ENCODE data around the gene SLC12A7. TPM values are rescaled to one million over a fixed set of nuclear protein-coding genes. Genes with fewer than 3 reads are reported as not detected.

Gene SLC12A7
- total RNA-seq, 2 donors from 2014 or later = 58.9 to 61.6 TPM

GRCh38 chr5:1064383-1065142, 47.3 kb downstream of the SLC12A7 start:
- no peak overlapping the region for H3K9ac ChIP-seq (ENCODE audit: extremely low read depth, low read length, poor library complexity, severe bottlenecking)
- no peak overlapping the region for H3K4me3 ChIP-seq (ENCODE audit: low read length)
- H3K27ac ChIP-seq (ENCODE audit: low read depth, low read length) = no peak overlapping the region
- no peak for TF ChIP-seq CTCF (conservative IDR thresholded peaks at IDR 0.05)
- peaks cover 19% of the 10 kb centered on the region for H3K36me3 Mint-ChIP-seq (ENCODE audit: low read depth)
- H3K36me3 ChIP-seq (ENCODE audit: control insufficient read depth, insufficient read depth, low read length) = peaks cover 8% of the 10 kb centered on the region
- no peak overlapping the region for H3K4me3 Mint-ChIP-seq
- no peak overlapping the region for H3K27ac Mint-ChIP-seq
- H3K9me3 ChIP-seq (ENCODE audit: control insufficient read depth, low read length) = no peaks in the 10 kb centered on the region
- no peaks in the 10 kb centered on the region for H3K27me3 Mint-ChIP-seq (ENCODE audit: insufficient read depth)
- 88 to 93% methylated on average over 38 to 49 of the region's 49 CpGs for WGBS, 2 experiments (ENCODE audit: insufficient coverage in 1 of 2, insufficient read length in 1 of 2)
- H3K4me1 ChIP-seq (ENCODE audit: control insufficient read depth, insufficient read depth, low read length) = no peaks in the 10 kb centered on the region
- no peaks in the 10 kb centered on the region for H3K9me3 Mint-ChIP-seq
- no peaks in the 10 kb centered on the region for H3K4me1 Mint-ChIP-seq
- no peak for DNase-seq
- H3K27me3 ChIP-seq (ENCODE audit: control insufficient read depth, insufficient read depth, low read length, poor library complexity, severe bottlenecking) = no peaks in the 10 kb centered on the region

DNA sequence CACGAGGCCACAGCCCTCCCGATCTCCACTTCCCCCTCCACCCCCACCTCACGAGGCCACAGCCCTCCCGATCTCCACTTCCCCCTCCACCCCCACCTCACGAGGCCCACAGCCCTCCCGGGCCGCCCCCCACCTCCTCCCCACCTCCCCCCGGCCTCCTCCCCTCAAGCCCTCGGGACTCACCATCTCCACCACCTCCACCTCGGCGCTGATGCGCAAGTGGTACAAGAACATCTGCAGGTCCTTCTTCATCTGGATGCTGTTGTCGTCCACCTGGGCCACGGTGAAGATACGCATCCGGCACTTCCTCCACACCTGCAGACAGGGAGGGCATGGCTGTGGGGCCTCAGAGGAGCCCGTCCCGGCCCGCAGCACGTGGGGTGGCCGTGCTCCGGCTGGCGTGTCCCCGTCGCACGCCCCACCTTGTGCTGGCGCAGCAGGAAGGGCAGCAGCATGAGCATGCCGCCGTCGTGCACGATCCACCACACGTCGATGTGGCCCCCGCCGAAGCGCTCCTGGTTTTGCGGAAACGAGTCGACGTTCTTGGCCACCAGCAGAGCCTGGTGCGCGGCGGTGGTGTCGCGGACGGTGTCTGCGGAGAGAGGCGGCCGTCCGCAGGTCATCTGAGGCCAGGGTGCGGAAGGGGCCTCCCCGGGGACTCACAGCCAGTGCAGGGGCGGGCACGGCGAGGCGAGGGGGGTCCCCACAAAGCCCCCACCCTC, 48.0 kb downstream of the SLC12A7 start:
- no peaks in the 10 kb centered on the region for H3K4me1 ChIP-seq (ENCODE audit: control insufficient read depth, insufficient read depth, low read length)
- H3K36me3 Mint-ChIP-seq (ENCODE audit: low read depth) = peaks cover 19% of the 10 kb centered on the region
- peaks cover 8% of the 10 kb centered on the region for H3K36me3 ChIP-seq (ENCODE audit: control insufficient read depth, insufficient read depth, low read length)
- H3K27ac Mint-ChIP-seq = no peak overlapping the region
- no peak overlapping the region for H3K9ac ChIP-seq (ENCODE audit: extremely low read depth, low read length, poor library complexity, severe bottlenecking)
- H3K9me3 Mint-ChIP-seq = no peaks in the 10 kb centered on the region
- DNase-seq = no peak
- H3K27me3 ChIP-seq (ENCODE audit: control insufficient read depth, insufficient read depth, low read length, poor library complexity, severe bottlenecking) = no peaks in the 10 kb centered on the region
- TF ChIP-seq CTCF (conservative IDR thresholded peaks at IDR 0.05) = no peak
- 95 to 98% methylated on average over 38 to 49 of the region's 56 CpGs for WGBS, 2 experiments (ENCODE audit: insufficient coverage in 1 of 2, insufficient read length in 1 of 2)
- no peak overlapping the region for H3K27ac ChIP-seq (ENCODE audit: low read depth, low read length)
- H3K9me3 ChIP-seq (ENCODE audit: control insufficient read depth, low read length) = no peaks in the 10 kb centered on the region
- H3K4me1 Mint-ChIP-seq = no peaks in the 10 kb centered on the region
- H3K4me3 Mint-ChIP-seq = no peak overlapping the region
- no peaks in the 10 kb centered on the region for H3K27me3 Mint-ChIP-seq (ENCODE audit: insufficient read depth)
- no peak overlapping the region for H3K4me3 ChIP-seq (ENCODE audit: low read length)

GRCh38 chr5:1062761-1063568, 48.9 kb downstream of the SLC12A7 start:
- H3K27me3 Mint-ChIP-seq (ENCODE audit: insufficient read depth) = no peaks in the 10 kb centered on the region
- no peaks in the 10 kb centered on the region for H3K4me1 ChIP-seq (ENCODE audit: control insufficient read depth, insufficient read depth, low read length)
- no peaks in the 10 kb centered on the region for H3K9me3 ChIP-seq (ENCODE audit: control insufficient read depth, low read length)
- WGBS, 2 experiments (ENCODE audit: insufficient coverage in 1 of 2, insufficient read length in 1 of 2) = 93 to 96% methylated on average over 29 to 36 of the region's 36 CpGs
- no peak overlapping the region for H3K27ac ChIP-seq (ENCODE audit: low read depth, low read length)
- no peak for DNase-seq
- H3K4me3 Mint-ChIP-seq = no peak overlapping the region
- no peaks in the 10 kb centered on the region for H3K27me3 ChIP-seq (ENCODE audit: control insufficient read depth, insufficient read depth, low read length, poor library complexity, severe bottlenecking)
- no peak overlapping the region for H3K9ac ChIP-seq (ENCODE audit: extremely low read depth, low read length, poor library complexity, severe bottlenecking)
- H3K4me3 ChIP-seq (ENCODE audit: low read length) = no peak overlapping the region
- H3K36me3 ChIP-seq (ENCODE audit: control insufficient read depth, insufficient read depth, low read length) = peaks cover 8% of the 10 kb centered on the region
- no peak overlapping the region for H3K27ac Mint-ChIP-seq
- H3K9me3 Mint-ChIP-seq = no peaks in the 10 kb centered on the region
- no peaks in the 10 kb centered on the region for H3K4me1 Mint-ChIP-seq
- peaks cover 24% of the 10 kb centered on the region for H3K36me3 Mint-ChIP-seq (ENCODE audit: low read depth)
- no peak for TF ChIP-seq CTCF (conservative IDR thresholded peaks at IDR 0.05)

All from endodermal cell (in vitro differentiated cells).